Esophagus (tissue), 2 donors: Measurements from ENCODE around the gene LRRC4C. TPM values are rescaled to one million over a fixed set of nuclear protein-coding genes. Genes with fewer than 3 reads are reported as not detected.

ENCODE experiments used
- H3K27ac ChIP-seq, 2 donors: one replicate each; pipeline ENCODE4 v1.5.1; 2013; ENCODE audit warnings: low read depth in 2 of 2, mild to moderate bottlenecking in 2 of 2, inconsistent platforms in 1 of 2, low read length in 1 of 2, moderate library complexity in 1 of 2
- H3K27me3 ChIP-seq, 2 donors: one replicate each; pipeline ENCODE4 v1.6.1; 2013; ENCODE audit warnings: low read length in 2 of 2, control low read depth in 1 of 2, mild to moderate bottlenecking in 1 of 2; ENCODE audit not compliant: insufficient read depth in 2 of 2, control insufficient read depth in 1 of 2
- H3K36me3 ChIP-seq, 2 donors: one replicate each; pipeline ENCODE4 v1.6.1; 2013; ENCODE audit warnings: low read length in 1 of 2; ENCODE audit not compliant: control insufficient read depth in 2 of 2, insufficient read depth in 2 of 2
- H3K4me1 ChIP-seq, 2 donors: one replicate each; pipeline ENCODE4 v1.6.1; 2013; ENCODE audit warnings: low read length in 1 of 2; ENCODE audit not compliant: control insufficient read depth in 2 of 2, insufficient read depth in 2 of 2
- H3K4me3 ChIP-seq, 2 donors: one replicate each; pipeline ENCODE4 v1.5.1; 2013; ENCODE audit warnings: low read length in 2 of 2, mild to moderate bottlenecking in 2 of 2, low read depth in 1 of 2, moderate library complexity in 1 of 2
- H3K9me3 ChIP-seq, 2 donors: one replicate each; pipeline ENCODE4 v1.6.1; 2013; ENCODE audit warnings: mild to moderate bottlenecking in 2 of 2, low read depth in 1 of 2, low read length in 1 of 2, moderate library complexity in 1 of 2; ENCODE audit not compliant: control insufficient read depth in 2 of 2, insufficient read depth in 1 of 2
- WGBS, 2 donors: extraction: QIAGEN DNeasy Blood & Tissue Kit; methylation state at CpG; one replicate each; pipeline ENCODE4 v1.1.7; 2013; 5-methylcytosine and 5-hydroxymethylcytosine counted together
- polyA plus RNA-seq, 2 donors: library from polyadenylated mRNA; stranded (reverse); fragments of 200-250 nt; gene quantifications; one replicate each; pipeline ENCODE4 v1.2.3, GENCODE V29; 2013
- donor health status: healthy with polysubstance abuse.
- donor health status: Bipolar disorder and iron deficiency.

LRRC4C gene
- polyA plus RNA-seq, 2 donors = 0.04 to 0.12 TPM

- H3K4me3 ChIP-seq = no peak overlapping the region
These were observed 1071.2 kb downstream of the LRRC4C start for GRCh38 chr11:40388097-40388818.

GRCh38 chr11:40387240-40387980 lies 1072.0 kb downstream of the LRRC4C start:
- no peak overlapping the region for H3K27ac ChIP-seq
- H3K4me3 ChIP-seq = no peak overlapping the region
- H3K36me3 ChIP-seq = no peaks in the 10 kb centered on the region
- H3K9me3 ChIP-seq = no peaks in the 10 kb centered on the region
- 82 to 84% methylated on average over 2 of the region's 2 CpGs for WGBS, 2 donors
- no peaks in the 10 kb centered on the region for H3K27me3 ChIP-seq
- H3K4me1 ChIP-seq = no peaks in the 10 kb centered on the region

More at GRCh38 chr11:40388097-40388818, 1071.2 kb downstream of the LRRC4C start:
- no peaks in the 10 kb centered on the region for H3K27me3 ChIP-seq
- H3K36me3 ChIP-seq = no peaks in the 10 kb centered on the region
- no peaks in the 10 kb centered on the region for H3K9me3 ChIP-seq
- no peak overlapping the region for H3K27ac ChIP-seq
- WGBS, 2 donors = 71 to 74% methylated on average over 4 of the region's 4 CpGs
- H3K4me1 ChIP-seq = no peaks in the 10 kb centered on the region

- 62 to 81% methylated on average over 1 of the region's 1 CpG for WGBS, 2 donors
- no peaks in the 10 kb centered on the region for H3K9me3 ChIP-seq
- no peaks in the 10 kb centered on the region for H3K36me3 ChIP-seq
- no peaks in the 10 kb centered on the region for H3K27me3 ChIP-seq
- no peak overlapping the region for H3K27ac ChIP-seq
- no peak overlapping the region for H3K4me3 ChIP-seq
- H3K4me1 ChIP-seq = no peaks in the 10 kb centered on the region
These were observed 1074.5 kb downstream of the LRRC4C start for GRCh38 chr11:40384991-40385390.

- no peaks in the 10 kb centered on the region for H3K4me1 ChIP-seq
- H3K4me3 ChIP-seq = no peak overlapping the region
- 84 to 86% methylated on average over 3 of the region's 3 CpGs for WGBS, 2 donors
- no peak overlapping the region for H3K27ac ChIP-seq
- H3K9me3 ChIP-seq = no peaks in the 10 kb centered on the region
- no peaks in the 10 kb centered on the region for H3K27me3 ChIP-seq
- H3K36me3 ChIP-seq = no peaks in the 10 kb centered on the region
These were observed 1078.0 kb downstream of the LRRC4C start for GRCh38 chr11:40381481-40381880.

GRCh38 chr11:40380835-40381234 lies 1078.6 kb downstream of the LRRC4C start:
- no peak overlapping the region for H3K27ac ChIP-seq
- 77% methylated on average over 5 of the region's 5 CpGs for WGBS, 2 donors
- no peak overlapping the region for H3K4me3 ChIP-seq
- H3K27me3 ChIP-seq = no peaks in the 10 kb centered on the region
- H3K9me3 ChIP-seq = no peaks in the 10 kb centered on the region
- H3K4me1 ChIP-seq = no peaks in the 10 kb centered on the region
- H3K36me3 ChIP-seq = no peaks in the 10 kb centered on the region

- H3K4me3 ChIP-seq = no peak overlapping the region
- H3K27ac ChIP-seq = no peak overlapping the region
- no peaks in the 10 kb centered on the region for H3K4me1 ChIP-seq
- H3K9me3 ChIP-seq = no peaks in the 10 kb centered on the region
- no peaks in the 10 kb centered on the region for H3K36me3 ChIP-seq
- 69 to 75% methylated on average over 3 of the region's 3 CpGs for WGBS, 2 donors
- H3K27me3 ChIP-seq = no peaks in the 10 kb centered on the region
These were observed 1083.1 kb downstream of the LRRC4C start for GRCh38 chr11:40376331-40376730.

GRCh38 chr11:40370821-40371616 lies 1088.4 kb downstream of the LRRC4C start:
- H3K27me3 ChIP-seq = no peaks in the 10 kb centered on the region
- H3K4me1 ChIP-seq = no peaks in the 10 kb centered on the region
- H3K36me3 ChIP-seq = no peaks in the 10 kb centered on the region
- WGBS, 2 donors = 61 to 74% methylated on average over 5 of the region's 5 CpGs
- no peaks in the 10 kb centered on the region for H3K9me3 ChIP-seq
- no peak overlapping the region for H3K4me3 ChIP-seq
- no peak overlapping the region for H3K27ac ChIP-seq

- H3K9me3 ChIP-seq = peaks cover 0 to 2% of the 10 kb centered on the region in 2 donors
- H3K4me3 ChIP-seq = no peak overlapping the region
- 47 to 54% methylated on average over 5 of the region's 5 CpGs for WGBS, 2 donors
- no peak overlapping the region for H3K27ac ChIP-seq
- no peaks in the 10 kb centered on the region for H3K27me3 ChIP-seq
- no peaks in the 10 kb centered on the region for H3K4me1 ChIP-seq
- H3K36me3 ChIP-seq = no peaks in the 10 kb centered on the region
These were observed 1099.2 kb downstream of the LRRC4C start for GRCh38 chr11:40360206-40360798.

- Histone ChIP-seq H3K27me3 (no peaks in the 10 kb centered on the region), H3K4me3 (no peak overlapping the region), H3K27ac (no peak overlapping the region), H3K4me1 (no peaks in the 10 kb centered on the region), H3K36me3 (no peaks in the 10 kb centered on the region), H3K9me3 (peaks cover 0 to 9% of the 10 kb centered on the region in 2 donors)
- WGBS, 2 donors = 93 to 98% methylated on average over 4 of the region's 4 CpGs
These were observed 1105.3 kb downstream of the LRRC4C start for GRCh38 chr11:40354121-40354520.
